ENCODE measurements around the gene H2AZ1. TPM values are rescaled to one million over a fixed set of nuclear protein-coding genes. Genes with fewer than 3 reads are reported as not detected.

The H2AZ1 gene
- total RNA-seq, 1 donor from 2014 or later, result 198 TPM

DNA sequence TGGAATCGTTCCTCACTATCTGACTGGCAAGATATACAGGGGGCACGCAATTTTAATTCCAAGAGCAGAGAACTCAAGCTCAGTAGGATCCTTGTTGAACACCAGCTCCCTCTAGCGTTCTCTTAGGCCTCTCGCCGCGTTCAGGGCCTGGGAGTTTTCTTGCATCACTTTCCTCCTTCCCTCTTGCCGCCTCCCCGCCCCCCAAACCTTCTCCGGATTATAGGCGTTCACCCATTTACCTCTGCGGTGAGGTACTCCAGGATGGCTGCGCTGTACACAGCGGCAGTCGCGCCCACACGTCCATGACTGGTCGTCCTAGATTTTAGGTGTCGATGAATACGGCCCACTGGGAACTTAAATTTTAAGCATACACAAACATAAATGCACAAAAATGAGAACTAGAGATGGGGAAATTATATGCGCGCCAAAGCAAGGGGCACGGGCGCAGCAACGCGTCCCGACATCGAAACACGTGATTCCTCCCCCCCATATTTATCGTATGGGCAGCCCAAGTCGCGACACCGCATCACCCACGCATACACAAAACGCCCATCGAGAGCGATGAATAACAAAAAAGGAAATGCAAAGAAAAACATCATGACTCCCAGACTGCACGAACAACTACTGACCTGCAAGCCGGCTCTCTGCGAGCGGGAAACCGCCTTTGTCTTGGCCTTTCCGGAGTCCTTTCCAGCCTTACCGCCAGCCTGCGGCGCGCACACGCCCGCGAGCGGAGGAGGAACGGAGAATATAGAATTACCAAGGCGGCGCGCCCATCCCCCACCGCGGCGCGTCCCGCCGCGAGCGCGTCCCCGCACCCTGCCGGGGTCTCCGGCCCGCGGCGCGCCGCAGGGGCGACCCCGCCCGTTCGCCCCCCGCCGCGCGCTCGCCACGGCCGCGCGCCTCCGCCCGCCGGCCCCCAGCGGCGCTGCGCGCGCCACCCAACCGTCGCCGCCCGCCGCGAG, 759 bp downstream of the H2AZ1 start:
- Mint-ChIP-seq H3K27me3 (ENCODE audit: low read depth) (no peaks in the 10 kb centered on the region), H3K9me3 (ENCODE audit: low read depth) (no peaks in the 10 kb centered on the region), H3K36me3 (ENCODE audit: low read depth) (peaks cover 2% of the 10 kb centered on the region), H3K4me3 (ENCODE audit: unreplicated experiment) (no peak overlapping the region), H3K27ac (ENCODE audit: unreplicated experiment) (no peak overlapping the region), H3K4me1 (ENCODE audit: low read depth) (peaks cover 30% of the 10 kb centered on the region)
- TF ChIP-seq, protein P1, sequence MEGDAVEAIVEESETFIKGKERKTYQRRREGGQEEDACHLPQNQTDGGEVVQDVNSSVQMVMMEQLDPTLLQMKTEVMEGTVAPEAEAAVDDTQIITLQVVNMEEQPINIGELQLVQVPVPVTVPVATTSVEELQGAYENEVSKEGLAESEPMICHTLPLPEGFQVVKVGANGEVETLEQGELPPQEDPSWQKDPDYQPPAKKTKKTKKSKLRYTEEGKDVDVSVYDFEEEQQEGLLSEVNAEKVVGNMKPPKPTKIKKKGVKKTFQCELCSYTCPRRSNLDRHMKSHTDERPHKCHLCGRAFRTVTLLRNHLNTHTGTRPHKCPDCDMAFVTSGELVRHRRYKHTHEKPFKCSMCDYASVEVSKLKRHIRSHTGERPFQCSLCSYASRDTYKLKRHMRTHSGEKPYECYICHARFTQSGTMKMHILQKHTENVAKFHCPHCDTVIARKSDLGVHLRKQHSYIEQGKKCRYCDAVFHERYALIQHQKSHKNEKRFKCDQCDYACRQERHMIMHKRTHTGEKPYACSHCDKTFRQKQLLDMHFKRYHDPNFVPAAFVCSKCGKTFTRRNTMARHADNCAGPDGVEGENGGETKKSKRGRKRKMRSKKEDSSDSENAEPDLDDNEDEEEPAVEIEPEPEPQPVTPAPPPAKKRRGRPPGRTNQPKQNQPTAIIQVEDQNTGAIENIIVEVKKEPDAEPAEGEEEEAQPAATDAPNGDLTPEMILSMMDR (IDR thresholded peaks at IDR 0.05), result peak; percentile 90
- DNase-seq (ENCODE audit: low spot score), result peak; percentile 93

DNA sequence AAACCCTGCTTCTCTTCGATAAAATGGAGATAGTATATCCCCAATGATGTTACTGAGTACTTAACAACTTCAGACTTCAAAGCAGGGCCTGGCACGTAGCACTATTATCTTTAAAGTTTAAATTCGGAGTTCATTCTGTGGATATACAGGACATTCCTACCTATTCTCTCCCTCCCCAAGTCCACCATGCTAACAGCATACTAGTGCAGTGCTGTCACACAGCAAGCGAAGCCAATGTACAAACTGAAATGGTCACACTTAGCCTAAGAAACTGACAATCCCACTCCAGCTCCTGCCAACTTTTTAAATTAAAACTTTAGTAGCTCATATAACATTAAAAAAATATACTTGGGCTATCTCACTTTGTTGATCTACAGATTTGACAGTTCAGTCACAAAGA, 2.5 kb downstream of the H2AZ1 start:
- TF ChIP-seq, protein P1 (IDR thresholded peaks at IDR 0.05), result no peak
- Mint-ChIP-seq H3K27ac (ENCODE audit: unreplicated experiment) (no peak overlapping the region), H3K36me3 (ENCODE audit: low read depth) (peaks cover 2% of the 10 kb centered on the region), H3K4me3 (ENCODE audit: unreplicated experiment) (no peak overlapping the region), H3K9me3 (ENCODE audit: low read depth) (no peaks in the 10 kb centered on the region), H3K4me1 (ENCODE audit: low read depth) (peaks cover 46% of the 10 kb centered on the region), H3K27me3 (ENCODE audit: low read depth) (no peaks in the 10 kb centered on the region)
- no peak for DNase-seq (ENCODE audit: low spot score)

- Mint-ChIP-seq H3K36me3 (ENCODE audit: low read depth) (peaks cover 2% of the 10 kb centered on the region), H3K4me1 (ENCODE audit: low read depth) (peaks cover 47% of the 10 kb centered on the region), H3K4me3 (ENCODE audit: unreplicated experiment) (peak overlapping the region; percentile 77), H3K27ac (ENCODE audit: unreplicated experiment) (no peak overlapping the region), H3K27me3 (ENCODE audit: low read depth) (no peaks in the 10 kb centered on the region), H3K9me3 (ENCODE audit: low read depth) (no peaks in the 10 kb centered on the region)
- DNase-seq (ENCODE audit: low spot score), result no peak
- TF ChIP-seq, protein P1 (IDR thresholded peaks at IDR 0.05), result no peak
Measured at GRCh38 chr4:99947190-99947578, 2.9 kb downstream of the H2AZ1 start.

- Mint-ChIP-seq H3K36me3 (ENCODE audit: low read depth) (peaks cover 2% of the 10 kb centered on the region), H3K27me3 (ENCODE audit: low read depth) (no peaks in the 10 kb centered on the region), H3K4me3 (ENCODE audit: unreplicated experiment) (peak within 1 kb of the TSS; percentile 93), H3K4me1 (ENCODE audit: low read depth) (peaks cover 47% of the 10 kb centered on the region), H3K9me3 (ENCODE audit: low read depth) (no peaks in the 10 kb centered on the region), H3K27ac (ENCODE audit: unreplicated experiment) (peak within 1 kb of the TSS; percentile 97)
- TF ChIP-seq, protein P1 (IDR thresholded peaks at IDR 0.05), result no peak
- DNase-seq (ENCODE audit: low spot score), result no peak
Measured at GRCh38 chr4:99946356-99947189, 3.5 kb downstream of the H2AZ1 start, which contains the start of gene DNAJB14. TSS of gene DNAJB14 (minus strand) at chr4:99946618. CDS start at chr4:99946571, 47 bp downstream.
